ENCODE results near the gene ATP1A2. TPM values are rescaled to one million over a fixed set of nuclear protein-coding genes. Genes with fewer than 3 reads are reported as not detected.

Gene ATP1A2
- total RNA-seq, 1 donor from 2014 or later = 11.0 TPM

GRCh38 chr1:160134791-160135572, 19.4 kb downstream of the ATP1A2 start:
- H3K9me3 ChIP-seq = no peaks in the 10 kb centered on the region
- no peak overlapping the region for H3K4me3 ChIP-seq
- no peaks in the 10 kb centered on the region for H3K27me3 ChIP-seq
- H3K27ac ChIP-seq = no peak overlapping the region
- DNase-seq (ENCODE audit: extremely low spot score in 2 of 2) = no peak
- intact Hi-C loops (cut with DNase I) = no loop called here
- no peaks in the 10 kb centered on the region for H3K4me1 ChIP-seq
- TF ChIP-seq CTCF (IDR thresholded peaks at IDR 0.05) (no peak), POLR2AphosphoS5 (IDR thresholded peaks at IDR 0.05; ENCODE audit: insufficient read depth in 1 of 2, low read depth in 1 of 2) (no peak), POLR2A (IDR thresholded peaks at IDR 0.05) (no peak)
- no peaks in the 10 kb centered on the region for H3K36me3 ChIP-seq

GRCh38 chr1:160136121-160136925, 20.8 kb downstream of the ATP1A2 start:
- H3K36me3 ChIP-seq = no peaks in the 10 kb centered on the region
- TF ChIP-seq POLR2A (IDR thresholded peaks at IDR 0.05) (no peak), POLR2AphosphoS5 (IDR thresholded peaks at IDR 0.05; ENCODE audit: insufficient read depth in 1 of 2, low read depth in 1 of 2) (no peak), CTCF (IDR thresholded peaks at IDR 0.05) (no peak)
- no peaks in the 10 kb centered on the region for H3K4me1 ChIP-seq
- no peak overlapping the region for H3K27ac ChIP-seq
- no peak for DNase-seq (ENCODE audit: extremely low spot score in 2 of 2)
- no peaks in the 10 kb centered on the region for H3K9me3 ChIP-seq
- intact Hi-C loops (cut with DNase I) = no loop called here
- no peaks in the 10 kb centered on the region for H3K27me3 ChIP-seq
- no peak overlapping the region for H3K4me3 ChIP-seq

GRCh38 chr1:160136926-160137200, 21.3 kb downstream of the ATP1A2 start:
- no peaks in the 10 kb centered on the region for H3K36me3 ChIP-seq
- no peak overlapping the region for H3K27ac ChIP-seq
- H3K4me1 ChIP-seq = no peaks in the 10 kb centered on the region
- DNase-seq (ENCODE audit: extremely low spot score in 2 of 2) = no peak
- H3K27me3 ChIP-seq = no peaks in the 10 kb centered on the region
- intact Hi-C loops (cut with DNase I) = no loop called here
- H3K4me3 ChIP-seq = no peak overlapping the region
- H3K9me3 ChIP-seq = no peaks in the 10 kb centered on the region
- no peak for TF ChIP-seq CTCF (IDR thresholded peaks at IDR 0.05)

GRCh38 chr1:160137216-160137862, 21.8 kb downstream of the ATP1A2 start:
- no peaks in the 10 kb centered on the region for H3K36me3 ChIP-seq
- no peak overlapping the region for H3K27ac ChIP-seq

More at GRCh38 chr1:160137216-160137862, 21.8 kb downstream of the ATP1A2 start:
- TF ChIP-seq POLR2AphosphoS5 (IDR thresholded peaks at IDR 0.05; ENCODE audit: insufficient read depth in 1 of 2, low read depth in 1 of 2) (no peak), CTCF (IDR thresholded peaks at IDR 0.05) (no peak), POLR2A (IDR thresholded peaks at IDR 0.05) (no peak)
- Histone ChIP-seq H3K4me3 (no peak overlapping the region), H3K4me1 (no peaks in the 10 kb centered on the region), H3K9me3 (no peaks in the 10 kb centered on the region), H3K27me3 (no peaks in the 10 kb centered on the region)
- no peak for DNase-seq (ENCODE audit: extremely low spot score in 2 of 2)
- intact Hi-C loops (cut with DNase I) = no loop called here

All from vagina (tissue), 2 donors.